HG03135 (cell line): ENCODE data around the gene SLC7A8.

Experiments used
- ATAC-seq: cut with Tn5 transposase; IDR thresholded peaks from one replicate; pipeline ENCODE4 v1.9.1; 2021; ENCODE audit warnings: mild to moderate bottlenecking, moderate library complexity; ENCODE audit not compliant: unreplicated experiment

Gene SLC7A8

GRCh38 chr14:23097786-23098185 is 85.7 kb downstream of the SLC7A8 start:
- ATAC-seq, result no peak

GRCh38 chr14:23095196-23096108 is 88.0 kb downstream of the SLC7A8 start, which contains the start of gene C14orf119:
C14orf119 (plus strand) TSS chr14:23095505; CDS start chr14:23097659, 2,154 bp downstream.
- ATAC-seq, result peak; percentile 93

- ATAC-seq, result peak; percentile 39
Observed at GRCh38 chr14:23094666-23095195, 88.7 kb downstream of the SLC7A8 start, which contains the start of gene ACIN1. ACIN1 (minus strand) TSS chr14:23095136; CDS start chr14:23095112, 24 bp downstream.

GRCh38 chr14:23093991-23094665 is 89.3 kb downstream of the SLC7A8 start:
- no peak for ATAC-seq

- no peak for ATAC-seq
Observed at GRCh38 chr14:23093526-23093925, 89.9 kb downstream of the SLC7A8 start.

GRCh38 chr14:23093104-23093503 is 90.4 kb downstream of the SLC7A8 start:
- no peak for ATAC-seq

- no peak for ATAC-seq
Observed at GRCh38 chr14:23091294-23092225, 91.9 kb downstream of the SLC7A8 start.

GRCh38 chr14:23090254-23090636 is 93.2 kb downstream of the SLC7A8 start:
- no peak for ATAC-seq

GRCh38 chr14:23089498-23090253 is 93.8 kb downstream of the SLC7A8 start:
- ATAC-seq, result no peak

GRCh38 chr14:23086565-23086964 is 96.9 kb downstream of the SLC7A8 start:
- ATAC-seq, result no peak

GRCh38 chr14:23085458-23085857 is 98.0 kb downstream of the SLC7A8 start:
- ATAC-seq, result no peak

GRCh38 chr14:23080474-23080873 is 103.0 kb downstream of the SLC7A8 start:
- no peak for ATAC-seq

- no peak for ATAC-seq
Observed at GRCh38 chr14:23079716-23080115, 103.7 kb downstream of the SLC7A8 start.

- no peak for ATAC-seq
Observed at GRCh38 chr14:23078692-23079116, 104.8 kb downstream of the SLC7A8 start.

GRCh38 chr14:23077962-23078361 is 105.5 kb downstream of the SLC7A8 start:
- ATAC-seq, result no peak

- no peak for ATAC-seq
Observed at GRCh38 chr14:23076785-23077408, 106.6 kb downstream of the SLC7A8 start.
